Islet of Langerhans (tissue), 1 donor: ENCODE data around the gene PDCD6IP.

Experiments
- FAIRE-seq: peaks from one replicate; lab custom pipeline; 2011; peaks lifted over from hg19 to GRCh38; lab: Jason Lieb, UNC

PDCD6IP gene

DNA sequence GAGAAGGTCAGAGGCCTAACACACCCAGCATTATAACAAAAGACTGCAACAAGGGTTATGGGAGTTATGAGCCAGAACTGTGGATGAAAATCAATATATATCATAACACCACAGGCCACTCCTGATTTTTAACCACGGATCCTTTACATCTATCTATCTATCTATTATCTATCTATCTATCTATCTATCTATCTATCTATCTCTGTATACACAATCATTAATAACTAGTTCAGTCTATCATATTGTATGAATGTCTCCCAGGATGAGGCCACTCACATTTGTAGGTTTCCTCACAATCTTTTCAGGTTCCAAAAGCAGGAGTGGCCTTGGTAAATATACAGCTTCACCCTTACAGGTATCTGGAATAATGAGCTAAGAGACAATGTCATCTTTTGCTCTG is 94.2 kb downstream of the PDCD6IP start:
- FAIRE-seq: no peak

- FAIRE-seq: no peak
These were observed 97.2 kb downstream of the PDCD6IP start for GRCh38 chr3:33895658-33896057.

- no peak for FAIRE-seq
These were observed 98.9 kb downstream of the PDCD6IP start for GRCh38 chr3:33897306-33897705.

GRCh38 chr3:33898901-33899300 is 100.5 kb downstream of the PDCD6IP start:
- FAIRE-seq: no peak

- no peak for FAIRE-seq
These were observed 102.0 kb downstream of the PDCD6IP start for GRCh38 chr3:33900440-33900808.

GRCh38 chr3:33900809-33901505 is 102.5 kb downstream of the PDCD6IP start:
- no peak for FAIRE-seq

- FAIRE-seq: no peak
These were observed 103.6 kb downstream of the PDCD6IP start for GRCh38 chr3:33901862-33902563.

DNA sequence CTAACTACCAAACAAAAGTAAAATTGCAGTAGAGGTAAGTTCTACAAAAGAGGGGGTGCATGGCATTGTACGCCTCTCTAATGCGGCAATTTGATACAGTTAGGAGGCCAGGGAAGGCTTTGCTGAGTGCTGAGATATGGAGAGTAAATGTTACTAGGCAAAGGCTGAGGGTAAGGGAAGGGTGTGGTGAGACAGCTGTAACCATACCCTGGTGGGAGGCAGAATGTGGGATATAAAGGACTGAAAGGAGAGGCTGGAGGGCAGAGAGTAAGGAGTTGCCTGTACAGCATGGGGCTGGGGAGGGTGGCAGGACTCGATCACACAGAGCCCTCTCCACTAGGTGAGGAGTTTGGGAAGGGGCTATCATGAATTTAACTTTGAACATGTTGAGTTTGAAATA is 106.3 kb downstream of the PDCD6IP start:
- FAIRE-seq: no peak

- no peak for FAIRE-seq
These were observed 109.9 kb downstream of the PDCD6IP start for GRCh38 chr3:33908250-33908851.

DNA sequence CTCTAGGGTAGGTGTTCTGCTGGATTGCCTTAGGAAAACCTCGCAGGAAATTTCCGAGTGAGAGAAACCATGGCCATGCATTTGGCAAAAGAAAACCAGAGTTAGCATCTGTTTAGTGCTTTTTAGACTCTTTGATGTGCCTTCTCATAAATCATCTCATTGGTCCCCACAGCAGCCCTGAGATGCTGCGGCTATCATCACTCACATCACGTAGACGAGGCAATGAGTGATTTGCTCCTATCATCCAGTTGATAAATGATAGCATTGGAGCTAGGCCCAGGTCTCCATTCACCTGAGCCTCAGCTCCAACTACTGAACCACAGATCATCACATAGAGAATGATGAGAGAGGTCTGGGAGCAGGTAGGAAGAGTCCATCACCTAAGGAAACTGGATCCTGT is 111.1 kb downstream of the PDCD6IP start:
- no peak for FAIRE-seq

DNA sequence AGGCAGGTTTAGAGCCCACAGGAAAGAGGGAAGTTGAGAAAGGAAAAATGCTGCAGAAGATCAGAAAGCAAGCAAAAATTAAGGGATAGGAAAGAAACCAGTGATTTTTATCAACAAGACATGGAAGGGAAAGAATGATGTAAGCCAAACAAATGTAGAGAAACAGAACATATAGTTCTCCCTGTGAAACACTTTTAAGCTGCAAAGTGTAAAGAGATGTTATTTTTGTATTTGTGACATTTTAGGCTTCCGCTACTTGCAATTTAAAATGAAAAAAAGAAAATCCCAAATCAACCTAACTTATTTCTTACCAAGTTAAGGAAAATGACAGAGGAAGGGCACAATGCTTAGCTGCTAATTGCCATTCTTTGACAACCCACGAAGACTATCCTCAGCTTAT is 111.6 kb downstream of the PDCD6IP start:
- no peak for FAIRE-seq

DNA sequence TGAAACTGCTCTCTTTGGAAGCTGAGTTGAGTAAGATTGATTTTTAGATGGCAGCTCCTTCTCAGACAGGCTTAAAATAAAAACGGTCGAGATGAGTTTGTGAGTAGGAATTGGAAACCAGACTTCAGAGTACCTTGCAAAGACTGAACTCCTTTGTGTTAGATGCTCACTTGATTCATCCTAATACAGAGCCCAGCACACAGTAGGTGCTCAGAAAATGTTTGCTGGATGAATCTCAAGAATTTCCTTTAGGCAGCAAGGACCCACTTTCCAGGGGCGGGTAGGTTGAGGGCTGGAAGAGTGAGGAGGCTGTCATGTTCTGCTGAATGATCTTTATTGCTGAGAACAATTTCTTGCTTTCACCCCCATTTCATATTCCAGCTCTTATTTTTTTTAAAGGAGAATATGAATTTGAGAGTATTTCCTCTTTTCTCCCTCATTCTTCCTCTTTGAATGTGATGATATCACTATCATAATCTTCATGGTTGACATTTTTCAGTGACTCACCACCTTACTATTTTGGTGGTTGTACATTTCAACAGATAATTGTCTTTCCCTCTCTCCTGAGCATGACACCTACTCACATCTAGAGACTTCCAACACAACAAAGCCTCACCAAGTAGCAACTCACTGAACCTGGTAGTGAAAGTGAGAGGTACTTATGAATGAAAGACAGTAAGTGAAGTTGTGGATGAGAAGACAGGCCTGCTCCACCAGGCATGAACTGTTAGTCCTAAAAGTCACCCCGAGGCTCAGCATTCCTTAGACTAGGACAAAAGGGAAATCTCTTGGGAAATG is 113.3 kb downstream of the PDCD6IP start:
- no peak for FAIRE-seq

DNA sequence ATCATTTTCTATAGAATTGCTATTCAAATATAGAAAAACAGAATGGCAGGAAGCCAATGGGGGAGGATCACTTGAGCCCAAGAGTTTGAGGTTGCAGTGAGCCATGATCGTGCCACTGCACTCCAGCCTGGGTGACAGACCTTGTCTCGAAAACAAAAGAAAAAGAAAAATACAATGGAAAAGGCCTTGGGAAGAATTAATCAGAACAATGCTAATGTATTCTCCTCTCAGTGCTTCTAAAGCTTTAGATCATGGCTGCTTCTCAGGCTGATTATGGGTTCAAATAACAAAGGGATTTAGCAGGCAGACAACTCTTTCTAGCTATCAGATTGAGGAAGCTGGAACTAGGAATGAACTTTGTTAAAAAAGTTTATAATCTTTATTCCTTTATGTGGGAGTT is 115.8 kb downstream of the PDCD6IP start:
- no peak for FAIRE-seq

GRCh38 chr3:33914731-33915379 is 116.4 kb downstream of the PDCD6IP start:
- no peak for FAIRE-seq

- no peak for FAIRE-seq
These were observed 117.5 kb downstream of the PDCD6IP start for GRCh38 chr3:33915796-33916546.

DNA sequence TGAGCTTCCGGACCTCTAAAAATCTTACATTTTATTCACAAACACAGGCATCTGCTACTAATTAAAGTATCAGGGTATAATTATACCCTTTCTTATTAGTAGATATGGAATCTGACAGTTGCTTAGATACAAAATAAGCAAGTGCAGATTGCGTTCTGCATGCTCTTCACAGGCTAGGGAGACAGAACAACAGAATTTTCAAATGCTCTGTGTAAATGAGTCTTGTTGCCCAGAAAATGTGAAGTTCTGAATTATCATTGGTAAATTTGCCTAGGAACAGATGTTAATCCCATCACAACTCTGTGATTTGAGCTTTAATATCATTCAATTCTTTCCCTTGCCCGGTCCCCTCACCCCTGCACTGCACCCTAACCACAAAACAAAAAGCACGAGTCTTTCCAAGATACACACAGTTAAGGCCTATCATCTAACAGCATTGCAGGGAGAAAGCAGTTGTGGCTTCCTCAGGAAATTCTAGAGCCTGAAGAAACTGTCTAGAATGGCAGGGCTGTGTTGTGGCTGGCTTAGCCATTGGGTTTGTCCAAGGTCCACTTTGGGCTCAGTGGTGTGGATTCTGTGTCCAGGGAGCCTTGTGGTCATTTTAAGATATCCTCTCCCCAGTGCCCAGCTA is 119.8 kb downstream of the PDCD6IP start:
- FAIRE-seq: no peak
